ENCODE results near the gene TMEM14A.

DNA sequence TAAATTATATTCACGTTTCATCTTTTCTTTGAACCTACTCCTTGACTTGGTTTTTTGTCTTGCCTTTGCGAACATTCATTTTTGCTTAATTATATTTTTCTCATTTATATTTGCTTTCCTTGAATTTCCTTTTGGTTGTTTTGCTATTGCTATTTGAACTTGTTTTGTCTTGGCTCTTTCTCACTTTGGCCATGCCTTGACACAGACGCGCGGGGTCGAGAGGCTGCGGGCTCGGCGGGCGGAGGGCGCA is 7.1 kb upstream of the TMEM14A start:
- TF ChIP-seq POLR2A (IDR thresholded peaks at IDR 0.05; ENCODE audit: control extremely low read depth in 1 of 2, low read depth in 2 of 2, low read length in 2 of 2) = no peak
- TF ChIP-seq SP2 (IDR thresholded peaks at IDR 0.05; ENCODE audit: low read length) = no peak
- TF ChIP-seq GTF2F1 (IDR thresholded peaks at IDR 0.05; ENCODE audit: borderline replicate concordance, low read depth, low read length) = no peak
- TF ChIP-seq, protein P1, sequence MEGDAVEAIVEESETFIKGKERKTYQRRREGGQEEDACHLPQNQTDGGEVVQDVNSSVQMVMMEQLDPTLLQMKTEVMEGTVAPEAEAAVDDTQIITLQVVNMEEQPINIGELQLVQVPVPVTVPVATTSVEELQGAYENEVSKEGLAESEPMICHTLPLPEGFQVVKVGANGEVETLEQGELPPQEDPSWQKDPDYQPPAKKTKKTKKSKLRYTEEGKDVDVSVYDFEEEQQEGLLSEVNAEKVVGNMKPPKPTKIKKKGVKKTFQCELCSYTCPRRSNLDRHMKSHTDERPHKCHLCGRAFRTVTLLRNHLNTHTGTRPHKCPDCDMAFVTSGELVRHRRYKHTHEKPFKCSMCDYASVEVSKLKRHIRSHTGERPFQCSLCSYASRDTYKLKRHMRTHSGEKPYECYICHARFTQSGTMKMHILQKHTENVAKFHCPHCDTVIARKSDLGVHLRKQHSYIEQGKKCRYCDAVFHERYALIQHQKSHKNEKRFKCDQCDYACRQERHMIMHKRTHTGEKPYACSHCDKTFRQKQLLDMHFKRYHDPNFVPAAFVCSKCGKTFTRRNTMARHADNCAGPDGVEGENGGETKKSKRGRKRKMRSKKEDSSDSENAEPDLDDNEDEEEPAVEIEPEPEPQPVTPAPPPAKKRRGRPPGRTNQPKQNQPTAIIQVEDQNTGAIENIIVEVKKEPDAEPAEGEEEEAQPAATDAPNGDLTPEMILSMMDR (IDR thresholded peaks at IDR 0.05; ENCODE audit: control extremely low read depth in 1 of 3, insufficient read depth in 1 of 3, low read depth in 1 of 3, low read length in 3 of 3) = no peak
- TF ChIP-seq SP1 (IDR thresholded peaks at IDR 0.05; ENCODE audit: low read depth, low read length) = no peak
- no peak for TF ChIP-seq SUZ12 (IDR thresholded peaks at IDR 0.05; ENCODE audit: low read length)
- no peak; the same call in 1 of the 2 replicates for TF ChIP-seq MAX (IDR thresholded peaks at IDR 0.05)
- TF ChIP-seq EP300 (IDR thresholded peaks at IDR 0.05; ENCODE audit: borderline replicate concordance in 1 of 2, low read depth in 2 of 2, low read length in 2 of 2) = no peak
- no peak for TF ChIP-seq FOSL1 (IDR thresholded peaks at IDR 0.05; ENCODE audit: insufficient read depth, low read depth, low read length)
- no peak for TF ChIP-seq CHD2 (IDR thresholded peaks at IDR 0.05; ENCODE audit: low read length)
- TF ChIP-seq, protein P2, sequence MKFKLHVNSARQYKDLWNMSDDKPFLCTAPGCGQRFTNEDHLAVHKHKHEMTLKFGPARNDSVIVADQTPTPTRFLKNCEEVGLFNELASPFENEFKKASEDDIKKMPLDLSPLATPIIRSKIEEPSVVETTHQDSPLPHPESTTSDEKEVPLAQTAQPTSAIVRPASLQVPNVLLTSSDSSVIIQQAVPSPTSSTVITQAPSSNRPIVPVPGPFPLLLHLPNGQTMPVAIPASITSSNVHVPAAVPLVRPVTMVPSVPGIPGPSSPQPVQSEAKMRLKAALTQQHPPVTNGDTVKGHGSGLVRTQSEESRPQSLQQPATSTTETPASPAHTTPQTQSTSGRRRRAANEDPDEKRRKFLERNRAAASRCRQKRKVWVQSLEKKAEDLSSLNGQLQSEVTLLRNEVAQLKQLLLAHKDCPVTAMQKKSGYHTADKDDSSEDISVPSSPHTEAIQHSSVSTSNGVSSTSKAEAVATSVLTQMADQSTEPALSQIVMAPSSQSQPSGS (IDR thresholded peaks at IDR 0.05; ENCODE audit: low read length) = no peak
- no peak for TF ChIP-seq JUN (IDR thresholded peaks at IDR 0.05; ENCODE audit: low read depth, low read length)
- no peak for TF ChIP-seq EZH2 (IDR thresholded peaks at IDR 0.05; ENCODE audit: low read depth, low read length, severe bottlenecking)
